ENCODE data around the gene FURIN.
"Not testable (repeated sequence)": the region's sequence is repeated elsewhere in the genome, so short reads cannot be mapped to it uniquely, and the experiment has no call there.

Gene FURIN

GRCh38 chr15:90918034-90918788, 49.8 kb downstream of the FURIN start:
- no peak for DNase-seq

GRCh38 chr15:90918835-90919234, 50.4 kb downstream of the FURIN start:
- DNase-seq: no peak

- no peak for DNase-seq
These were observed 53.5 kb downstream of the FURIN start for GRCh38 chr15:90921887-90922286.

- peak in 1 of 5 donors; percentile 77 for DNase-seq
These were observed 54.4 kb downstream of the FURIN start for GRCh38 chr15:90922712-90923322.

- DNase-seq: peak in 1 of 5 donors; percentile 60
These were observed 56.0 kb downstream of the FURIN start for GRCh38 chr15:90924375-90924774.

- not testable (repeated sequence) for DNase-seq
These were observed 58.4 kb downstream of the FURIN start for GRCh38 chr15:90926766-90927165.

GRCh38 chr15:90928106-90928505, 59.7 kb downstream of the FURIN start:
- DNase-seq: not testable (repeated sequence)

- peak in 2 of 5 donors; percentile 10 to 32 for DNase-seq
These were observed 61.0 kb downstream of the FURIN start for GRCh38 chr15:90929246-90930019.

GRCh38 chr15:90930861-90931574, 62.6 kb downstream of the FURIN start:
- no peak for DNase-seq

- no peak for DNase-seq
These were observed 63.1 kb downstream of the FURIN start for GRCh38 chr15:90931575-90931827.

GRCh38 chr15:90931828-90932659, 63.7 kb downstream of the FURIN start, which contains the start of gene HDDC3:
Gene HDDC3, minus strand, starts transcription at chr15:90932549. Its CDS starts 9 bp downstream, at chr15:90932540.
- peak; percentile 70 to 92 (median 82) for DNase-seq

- no peak for DNase-seq
These were observed 64.2 kb downstream of the FURIN start for GRCh38 chr15:90932660-90932991.

Data from T-helper 1 cell (primary cell).